Measurements from ENCODE around the gene PODXL. TPM values are rescaled to one million over a fixed set of nuclear protein-coding genes. Genes with fewer than 3 reads are reported as not detected.
"Not testable (repeated sequence)": the region's sequence is repeated elsewhere in the genome, so short reads cannot be mapped to it uniquely, and the experiment has no call there.

PODXL gene
- total RNA-seq, 5 donors from 2014 or later (not counting 1 experiment from before 2014, with no cell fraction given), result 0.63 to 2.6 (median 1.5) TPM

GRCh38 chr7:131506597-131506996 lies 49.8 kb downstream of the PODXL start:
- H3K4me3 ChIP-seq (ENCODE audit: control insufficient read depth in 1 of 2, extremely low read depth in 1 of 2, low read length in 1 of 2), result no peak overlapping the region
- 92% methylated on average over 12 of the region's 18 CpGs for WGBS (ENCODE audit: insufficient coverage)
- no peak for ATAC-seq (replicated peaks in 1 of 4)

GRCh38 chr7:131505636-131506557 lies 50.5 kb downstream of the PODXL start:
- 85% methylated on average over 10 of the region's 30 CpGs for WGBS (ENCODE audit: insufficient coverage)
- DNase-seq (no peak), ATAC-seq (replicated peaks in 1 of 4) (no peak)
- no peak overlapping the region for H3K27ac ChIP-seq (ENCODE audit: low read length)
- Mint-ChIP-seq H3K4me1 (peaks cover 38 to 42% (median 38%) of the 10 kb centered on the region in 3 donors), H3K27ac (no peak overlapping the region), H3K36me3 (no peaks in the 10 kb centered on the region), H3K4me3 (no peak overlapping the region), H3K27me3 (peaks cover 9 to 13% of the 10 kb centered on the region in 2 donors), H3K9me3 (no peaks in the 10 kb centered on the region)
- H3K4me3 ChIP-seq (ENCODE audit: control insufficient read depth in 1 of 2, extremely low read depth in 1 of 2, low read length in 1 of 2), result no peak overlapping the region
- POLR2A ChIA-PET, result no interaction called here
- CTCF ChIA-PET, result no interaction called here
- H3K27me3 ChIP-seq (replicated peaks in 1 of 2; ENCODE audit: control insufficient read depth in 2 of 2, extremely low read depth in 1 of 2, insufficient read depth in 2 of 2, low read length in 1 of 2), result peaks cover 0 to 18% of the 10 kb centered on the region in 2 experiments
- H3K36me3 ChIP-seq (ENCODE audit: control insufficient read depth in 2 of 2, extremely low read depth in 1 of 2, insufficient read depth in 1 of 2, low read length in 1 of 2), result no peaks in the 10 kb centered on the region
- no peaks in the 10 kb centered on the region for H3K9me3 ChIP-seq
- H3K4me1 ChIP-seq (ENCODE audit: control insufficient read depth in 1 of 2, extremely low read depth in 1 of 2, insufficient read depth in 2 of 2, low read length in 2 of 2), result peaks cover 11 to 19% of the 10 kb centered on the region in 2 experiments

More at GRCh38 chr7:131506597-131506996, 49.8 kb downstream of the PODXL start:
- H3K27me3 Mint-ChIP-seq, result peaks cover 9 to 13% of the 10 kb centered on the region in 2 donors
- no peaks in the 10 kb centered on the region for H3K9me3 Mint-ChIP-seq
- ChIA-PET CTCF (interaction anchor here (1.1 to 1.3 kb wide), 2 partner anchors 14 to 148 kb away, joined by 3 to 5 read pairs; no protein-coding TSS in a partner anchor), POLR2A (no interaction called here)
- no peak overlapping the region for H3K27ac Mint-ChIP-seq
- Histone ChIP-seq H3K4me1 (ENCODE audit: control insufficient read depth in 1 of 2, extremely low read depth in 1 of 2, insufficient read depth in 2 of 2, low read length in 2 of 2) (peaks cover 5 to 18% of the 10 kb centered on the region in 2 experiments), H3K9me3 (no peaks in the 10 kb centered on the region), H3K27ac (ENCODE audit: low read length) (no peak overlapping the region), H3K27me3 (replicated peaks in 1 of 2; ENCODE audit: control insufficient read depth in 2 of 2, extremely low read depth in 1 of 2, insufficient read depth in 2 of 2, low read length in 1 of 2) (peaks cover 0 to 18% of the 10 kb centered on the region in 2 experiments), H3K36me3 (ENCODE audit: control insufficient read depth in 2 of 2, extremely low read depth in 1 of 2, insufficient read depth in 1 of 2, low read length in 1 of 2) (no peaks in the 10 kb centered on the region)
- H3K36me3 Mint-ChIP-seq, result no peaks in the 10 kb centered on the region
- no peak for DNase-seq
- H3K4me3 Mint-ChIP-seq, result no peak overlapping the region
- H3K4me1 Mint-ChIP-seq, result peaks cover 31 to 35% (median 31%) of the 10 kb centered on the region in 3 donors

- not testable (repeated sequence) for H3K27ac ChIP-seq (ENCODE audit: low read length); ATAC-seq (replicated peaks in 1 of 4); H3K4me3 ChIP-seq (ENCODE audit: control insufficient read depth in 1 of 2, extremely low read depth in 1 of 2, low read length in 1 of 2); H3K36me3 Mint-ChIP-seq; H3K4me3 Mint-ChIP-seq; H3K36me3 ChIP-seq (ENCODE audit: control insufficient read depth in 2 of 2, extremely low read depth in 1 of 2, insufficient read depth in 1 of 2, low read length in 1 of 2); H3K9me3 Mint-ChIP-seq; H3K27ac Mint-ChIP-seq; H3K9me3 ChIP-seq; DNase-seq
- WGBS (ENCODE audit: insufficient coverage), result 82% methylated on average over 3 of the region's 8 CpGs
- H3K27me3 ChIP-seq (replicated peaks in 1 of 2; ENCODE audit: control insufficient read depth in 2 of 2, extremely low read depth in 1 of 2, insufficient read depth in 2 of 2, low read length in 1 of 2), result peaks cover 0 to 18% of the 10 kb centered on the region in 2 experiments
- peaks cover 45 to 48% (median 45%) of the 10 kb centered on the region in 3 donors for H3K4me1 Mint-ChIP-seq
- ChIA-PET CTCF (interaction anchor here in 1 of 2 donors (0.5 kb wide), 1 partner anchor 747 kb away, joined by 3 read pairs; no protein-coding TSS in a partner anchor), POLR2A (interaction anchor here in 1 of 2 donors (0.6 kb wide), 1 partner anchor 1366 kb away, joined by 3 read pairs; no protein-coding TSS in a partner anchor)
- H3K4me1 ChIP-seq (ENCODE audit: control insufficient read depth in 1 of 2, extremely low read depth in 1 of 2, insufficient read depth in 2 of 2, low read length in 2 of 2), result peaks cover 11 to 19% of the 10 kb centered on the region in 2 experiments
- peaks cover 9 to 13% of the 10 kb centered on the region in 2 donors for H3K27me3 Mint-ChIP-seq
Measured at GRCh38 chr7:131505037-131505620, 51.3 kb downstream of the PODXL start.

DNA sequence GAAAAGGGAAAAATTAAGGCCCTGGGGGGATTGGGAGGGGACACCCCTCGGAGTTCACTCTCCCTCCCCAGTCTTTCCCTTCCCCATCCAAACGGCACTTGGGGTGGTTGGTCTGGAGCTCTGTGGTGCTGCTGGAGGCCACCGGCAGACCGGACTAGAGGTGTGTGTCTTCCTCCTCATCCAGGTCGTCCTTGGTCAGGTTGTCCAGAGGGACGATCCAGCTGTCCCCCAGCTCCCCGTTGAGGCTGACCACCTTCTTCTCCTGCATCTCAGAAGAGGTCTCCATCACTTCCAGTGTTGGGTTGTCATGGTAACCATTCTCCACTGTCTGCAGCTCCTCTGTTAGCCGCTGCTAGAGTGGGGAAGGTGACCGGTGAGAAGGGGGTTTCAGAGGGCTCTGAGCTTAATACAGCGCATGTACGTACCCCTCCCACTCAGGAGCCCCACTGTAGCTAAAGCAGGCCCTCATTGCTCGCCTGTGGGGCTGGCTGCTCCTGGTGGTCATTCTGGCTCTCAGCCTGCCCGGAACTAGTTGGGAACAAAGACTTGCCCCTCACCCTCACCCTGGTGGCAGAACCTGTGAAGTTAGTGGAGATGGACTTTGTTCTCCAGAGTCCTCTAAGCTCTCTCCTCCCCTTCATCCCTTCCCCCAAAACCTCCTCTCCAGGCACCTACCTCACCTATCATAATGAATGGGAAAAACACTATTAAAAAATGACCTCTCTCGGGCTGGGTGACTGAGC lies 52.1 kb downstream of the PODXL start:
- Mint-ChIP-seq H3K4me3 (no peak overlapping the region), H3K27me3 (peaks cover 9 to 13% of the 10 kb centered on the region in 2 donors), H3K36me3 (peaks cover 1% of the 10 kb centered on the region), H3K4me1 (peaks cover 45 to 48% (median 45%) of the 10 kb centered on the region in 3 donors), H3K9me3 (no peaks in the 10 kb centered on the region), H3K27ac (no peak overlapping the region)
- Histone ChIP-seq H3K4me1 (ENCODE audit: control insufficient read depth in 1 of 2, extremely low read depth in 1 of 2, insufficient read depth in 2 of 2, low read length in 2 of 2) (peaks cover 11 to 19% of the 10 kb centered on the region in 2 experiments), H3K27me3 (replicated peaks in 1 of 2; ENCODE audit: control insufficient read depth in 2 of 2, extremely low read depth in 1 of 2, insufficient read depth in 2 of 2, low read length in 1 of 2) (peaks cover 0 to 15% of the 10 kb centered on the region in 2 experiments), H3K36me3 (ENCODE audit: control insufficient read depth in 2 of 2, extremely low read depth in 1 of 2, insufficient read depth in 1 of 2, low read length in 1 of 2) (no peaks in the 10 kb centered on the region), H3K4me3 (ENCODE audit: control insufficient read depth in 1 of 2, extremely low read depth in 1 of 2, low read length in 1 of 2) (no peak overlapping the region), H3K27ac (ENCODE audit: low read length) (no peak overlapping the region), H3K9me3 (no peaks in the 10 kb centered on the region)
- no peak for ATAC-seq (replicated peaks in 1 of 4)
- 100% methylated on average over 4 of the region's 14 CpGs for WGBS (ENCODE audit: insufficient coverage)
- ChIA-PET CTCF (interaction anchor here in 1 of 2 donors (0.5 kb wide), 1 partner anchor 746 kb away, joined by 3 read pairs; no protein-coding TSS in a partner anchor), POLR2A (interaction anchor here in 1 of 2 donors (0.6 kb wide), 1 partner anchor 1252 kb away, joined by 4 read pairs; no protein-coding TSS in a partner anchor)
- no peak for DNase-seq

GRCh38 chr7:131503639-131504038 lies 52.8 kb downstream of the PODXL start:
- CTCF ChIA-PET, result no interaction called here
- H3K4me1 Mint-ChIP-seq, result peaks cover 41 to 43% (median 41%) of the 10 kb centered on the region in 3 donors

More at GRCh38 chr7:131503639-131504038, 52.8 kb downstream of the PODXL start:
- no peaks in the 10 kb centered on the region for H3K36me3 ChIP-seq (ENCODE audit: control insufficient read depth in 2 of 2, extremely low read depth in 1 of 2, insufficient read depth in 1 of 2, low read length in 1 of 2)
- Mint-ChIP-seq H3K27ac (peak overlapping the region in 1 of 2 donors; percentile 27), H3K9me3 (no peaks in the 10 kb centered on the region), H3K4me3 (no peak overlapping the region), H3K27me3 (peaks cover 6 to 7% of the 10 kb centered on the region in 2 donors), H3K36me3 (peaks cover 3% of the 10 kb centered on the region)
- H3K4me3 ChIP-seq (ENCODE audit: control insufficient read depth in 1 of 2, extremely low read depth in 1 of 2, low read length in 1 of 2), result no peak overlapping the region
- DNase-seq (no peak), ATAC-seq (replicated peaks in 1 of 4) (no peak)
- 86% methylated on average over 4 of the region's 6 CpGs for WGBS (ENCODE audit: insufficient coverage)
- H3K27me3 ChIP-seq (replicated peaks in 1 of 2; ENCODE audit: control insufficient read depth in 2 of 2, extremely low read depth in 1 of 2, insufficient read depth in 2 of 2, low read length in 1 of 2), result peaks cover 0 to 9% of the 10 kb centered on the region in 2 experiments
- POLR2A ChIA-PET, result interaction anchor here in 1 of 2 donors (0.6 kb wide), 1 partner anchor 1251 kb away, joined by 4 read pairs; no protein-coding TSS in a partner anchor
- H3K9me3 ChIP-seq, result no peaks in the 10 kb centered on the region
- no peak overlapping the region for H3K27ac ChIP-seq (ENCODE audit: low read length)
- H3K4me1 ChIP-seq (ENCODE audit: control insufficient read depth in 1 of 2, extremely low read depth in 1 of 2, insufficient read depth in 2 of 2, low read length in 2 of 2), result peaks cover 11 to 19% of the 10 kb centered on the region in 2 experiments
